KOPT-K1 (cell line): ENCODE measurements around the gene IMPDH1.

ENCODE experiments used
- H3K27ac ChIP-seq: fragments of 200-600 bp; sonication (generic); 2 replicates; pipeline ENCODE4 v1.5.1; 2016; ENCODE audit warnings: antibody characterized with exemption, mild to moderate bottlenecking, low read depth, low read length; ENCODE audit not compliant: poor library complexity, severe bottlenecking
- H3K36me3 ChIP-seq: fragments of 200-600 bp; sonication (generic); 2 replicates; pipeline ENCODE4 v1.5.1; 2017; ENCODE audit warnings: antibody characterized with exemption, mild to moderate bottlenecking, low read length, moderate library complexity; ENCODE audit not compliant: insufficient read depth
- H3K9me3 ChIP-seq: fragments of 200-600 bp; sonication (generic); 2 replicates; pipeline ENCODE4 v1.5.1; 2017; ENCODE audit warnings: antibody characterized with exemption, low read length, mild to moderate bottlenecking; ENCODE audit not compliant: insufficient read depth, poor library complexity, severe bottlenecking

Gene IMPDH1

DNA sequence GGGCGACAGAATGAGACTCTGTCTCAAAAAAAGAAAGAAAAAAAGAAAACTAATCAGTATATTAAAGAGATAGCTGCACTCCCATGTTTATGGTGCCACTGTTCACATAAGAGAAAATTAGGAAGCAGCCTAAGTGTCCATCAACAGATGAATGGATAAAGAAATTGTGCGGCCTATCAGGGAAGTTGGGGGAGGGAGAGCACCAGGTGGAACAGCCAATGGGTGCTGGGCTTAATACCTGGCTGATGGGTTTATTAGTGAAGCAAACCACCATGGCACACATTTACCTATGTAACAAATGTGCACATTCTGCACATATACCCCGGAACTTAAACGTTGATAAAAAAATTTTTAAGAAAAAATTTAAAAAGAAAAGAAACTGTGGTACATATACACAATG, 39.3 kb downstream of the IMPDH1 start:
- H3K36me3 ChIP-seq, result no peaks in the 10 kb centered on the region
- no peaks in the 10 kb centered on the region for H3K9me3 ChIP-seq
- H3K27ac ChIP-seq, result no peak overlapping the region

DNA sequence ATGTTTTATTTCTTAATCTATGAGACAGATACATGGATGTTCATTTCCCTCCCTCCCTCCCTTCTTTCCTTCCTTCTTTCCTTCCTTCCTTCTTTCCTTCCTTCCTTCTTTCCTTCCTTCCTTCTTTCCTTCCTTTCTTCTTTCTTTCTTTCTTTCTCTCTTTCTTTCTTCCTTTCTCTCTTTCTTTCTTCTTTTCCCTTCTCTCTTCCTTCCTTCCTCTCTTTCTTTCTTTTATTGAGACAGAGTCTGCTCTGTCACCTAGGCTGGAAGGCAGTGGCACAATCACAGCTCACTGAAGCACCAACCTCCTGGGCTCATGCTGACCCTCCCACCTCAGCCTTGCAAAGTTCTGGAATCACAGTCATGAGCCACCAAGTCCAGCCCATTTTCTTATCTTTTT, 42.8 kb downstream of the IMPDH1 start:
- Histone ChIP-seq H3K9me3 (no peaks in the 10 kb centered on the region), H3K27ac (no peak overlapping the region), H3K36me3 (no peaks in the 10 kb centered on the region)

DNA sequence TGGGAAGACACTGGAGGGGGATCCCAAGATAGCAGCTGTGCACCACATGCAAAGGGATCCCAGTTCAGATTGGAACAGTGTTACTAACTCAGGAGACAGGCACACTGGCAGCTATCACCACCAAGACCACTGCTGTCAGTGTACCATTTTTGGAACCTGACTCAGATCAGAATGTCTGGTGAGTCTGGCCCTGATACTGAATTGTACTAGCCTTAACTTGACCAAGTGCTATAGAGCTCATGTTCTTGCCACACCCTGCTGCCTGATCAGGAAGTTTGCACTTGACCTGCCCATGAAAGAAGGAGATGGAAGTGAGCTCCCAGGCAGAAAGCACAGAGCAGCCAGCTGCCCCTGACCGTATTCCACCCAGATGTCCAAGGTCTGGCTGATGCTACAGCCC, 43.5 kb downstream of the IMPDH1 start:
- H3K36me3 ChIP-seq, result no peaks in the 10 kb centered on the region

DNA sequence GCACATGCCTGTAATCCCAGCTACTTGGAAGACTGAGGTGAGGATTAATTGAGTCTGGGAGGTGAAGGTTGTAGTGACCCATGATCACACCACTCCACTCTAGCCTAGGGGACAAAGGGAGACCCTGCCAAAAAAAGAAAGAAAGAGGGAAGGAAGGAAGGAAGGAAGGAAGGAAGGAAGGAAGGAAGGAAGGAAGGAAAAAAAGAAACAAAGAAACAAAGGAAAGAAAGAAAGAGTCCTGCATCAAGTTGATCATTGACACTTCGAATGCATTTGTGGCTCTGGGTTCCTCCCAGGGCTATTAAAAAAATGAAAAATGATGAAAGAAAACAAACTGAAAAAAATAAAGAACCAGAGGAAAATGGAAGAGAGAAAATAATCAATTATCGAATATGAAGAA, 44.4 kb downstream of the IMPDH1 start:
- no peak overlapping the region for H3K27ac ChIP-seq
- H3K36me3 ChIP-seq, result no peaks in the 10 kb centered on the region

More for the DNA sequence above, 43.5 kb downstream of the IMPDH1 start:
- H3K9me3 ChIP-seq, result no peaks in the 10 kb centered on the region
- H3K27ac ChIP-seq, result no peak overlapping the region

DNA sequence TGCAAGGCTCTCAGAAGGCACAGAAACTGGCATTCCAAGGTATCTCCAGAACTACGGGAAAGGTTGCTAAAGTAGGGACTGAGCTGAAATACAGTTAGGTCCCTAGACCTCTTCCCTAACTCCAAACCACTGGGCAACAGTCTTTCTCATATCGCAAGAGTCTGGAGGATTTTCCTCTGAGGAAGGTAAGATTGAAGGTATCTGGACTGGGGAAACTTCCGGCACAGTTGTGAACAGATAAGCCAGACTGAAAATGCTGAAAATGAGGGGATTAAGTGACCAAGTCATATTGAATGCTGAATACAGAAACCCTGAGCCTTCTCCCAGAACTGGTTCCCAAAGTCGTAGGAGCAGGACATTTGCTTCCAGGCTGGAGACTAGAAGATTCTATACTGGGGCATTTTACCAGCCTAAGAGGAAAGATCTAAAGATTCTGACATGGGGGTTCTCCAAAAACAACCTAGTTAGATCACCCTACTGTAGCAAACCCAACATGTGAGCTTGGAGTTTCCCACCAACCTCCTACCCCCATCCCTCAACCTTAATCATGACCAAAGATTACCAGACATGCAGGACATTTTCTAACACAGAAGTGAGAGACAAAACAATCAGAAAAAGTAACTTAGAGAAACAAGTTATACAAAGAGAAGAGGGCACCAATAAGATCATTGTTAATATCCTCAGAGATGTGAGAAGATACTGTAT, 45.5 kb downstream of the IMPDH1 start:
- Histone ChIP-seq H3K36me3 (no peaks in the 10 kb centered on the region), H3K9me3 (no peaks in the 10 kb centered on the region), H3K27ac (no peak overlapping the region)

More for the DNA sequence above, 44.4 kb downstream of the IMPDH1 start:
- H3K9me3 ChIP-seq, result no peaks in the 10 kb centered on the region

DNA sequence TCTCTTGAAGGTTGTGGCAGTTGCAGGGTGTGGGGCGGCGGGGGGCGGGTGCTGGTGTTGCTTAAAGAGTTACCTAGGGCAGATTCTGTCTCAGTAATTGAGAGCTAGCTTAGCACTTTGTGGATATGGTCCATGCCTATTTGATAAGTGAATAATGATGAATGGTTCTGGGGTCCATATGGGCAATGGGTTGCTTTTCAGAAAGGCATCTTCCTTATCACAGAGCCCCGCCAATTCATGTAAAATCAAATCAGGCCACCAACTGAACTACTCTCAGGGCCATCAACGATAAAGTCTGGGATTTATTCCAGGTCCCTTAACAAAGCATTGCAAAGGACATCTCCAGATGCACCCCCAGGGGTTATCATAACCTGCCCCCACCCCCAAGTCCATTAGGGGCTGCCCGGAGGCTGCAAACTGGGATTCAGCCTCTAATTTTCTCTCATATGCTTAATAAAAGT, 46.5 kb downstream of the IMPDH1 start:
- H3K9me3 ChIP-seq, result no peaks in the 10 kb centered on the region
- no peaks in the 10 kb centered on the region for H3K36me3 ChIP-seq
- no peak overlapping the region for H3K27ac ChIP-seq

DNA sequence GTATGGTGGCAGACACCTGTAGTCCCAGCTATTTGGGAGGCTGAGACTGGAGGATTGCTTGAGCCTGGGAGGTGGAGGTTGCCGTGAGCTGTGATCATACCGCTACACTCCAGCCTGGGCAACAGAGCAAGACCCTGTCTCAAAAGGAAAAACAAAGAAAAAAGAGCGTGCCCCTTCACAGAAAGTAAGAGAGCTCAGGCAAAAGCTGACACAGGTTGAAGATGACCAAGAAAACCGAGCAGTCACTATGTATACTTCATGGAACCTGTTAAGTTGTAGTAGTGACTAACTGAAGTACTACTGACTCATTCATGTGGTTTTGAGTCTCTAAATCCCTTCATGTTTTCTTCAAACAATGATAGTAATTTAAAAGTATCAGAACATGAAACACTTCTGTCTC, 47.1 kb downstream of the IMPDH1 start:
- no peaks in the 10 kb centered on the region for H3K9me3 ChIP-seq
- H3K36me3 ChIP-seq, result no peaks in the 10 kb centered on the region
- no peak overlapping the region for H3K27ac ChIP-seq

DNA sequence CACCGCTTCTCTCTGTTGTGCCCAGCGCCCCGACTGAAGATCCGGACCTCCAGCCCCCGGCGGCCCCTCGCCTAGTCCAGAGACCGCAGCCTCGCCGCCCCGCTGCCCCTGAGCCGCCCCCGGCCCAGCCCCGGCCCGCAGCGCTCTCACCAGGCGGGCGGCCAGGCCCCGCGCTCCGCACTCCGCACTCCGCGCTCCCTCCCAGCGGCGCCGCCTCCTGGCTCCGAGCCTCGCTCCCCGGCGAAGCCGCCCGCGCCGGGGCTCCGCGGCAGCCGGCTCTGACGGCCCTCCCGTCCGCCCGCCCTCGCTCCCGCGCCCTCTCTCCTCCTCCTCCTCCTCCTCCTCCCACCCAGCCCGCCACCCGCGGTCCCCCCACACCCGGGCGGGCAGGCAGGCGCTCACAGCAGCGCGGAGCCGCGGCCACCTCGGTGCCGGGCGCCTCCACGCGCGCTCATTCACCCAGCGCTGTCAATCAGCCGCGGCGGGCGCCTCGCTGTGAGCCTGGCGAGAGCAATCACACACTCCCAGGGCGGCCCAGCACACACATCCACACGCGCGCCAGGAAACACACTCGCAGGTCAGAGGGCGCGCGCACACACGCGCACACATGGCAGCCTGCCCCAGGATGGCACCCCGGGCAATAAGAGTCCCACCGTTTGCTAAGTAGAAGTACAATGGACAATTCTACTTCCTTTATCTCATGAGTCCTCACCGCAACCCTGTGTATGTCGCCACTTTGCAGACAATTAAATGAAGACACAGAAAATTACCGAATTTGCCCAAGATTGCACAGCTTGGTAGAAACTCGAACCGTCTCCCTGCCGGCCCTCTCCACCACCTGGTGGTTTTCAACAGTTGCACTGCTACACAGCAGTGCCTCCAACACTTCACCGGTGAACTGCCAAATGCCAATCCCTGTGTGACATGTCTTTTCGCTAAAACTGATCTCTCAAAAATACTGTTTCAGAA, 48.1 kb downstream of the IMPDH1 start, which contains the start of gene PRRT4:
Gene PRRT4, minus strand, starts transcription at position 280 of the 969 bp plus-strand sequence.
- H3K27ac ChIP-seq, result no peak within 1 kb of the TSS
- H3K36me3 ChIP-seq, result no peaks in the 10 kb centered on the region
- no peaks in the 10 kb centered on the region for H3K9me3 ChIP-seq

DNA sequence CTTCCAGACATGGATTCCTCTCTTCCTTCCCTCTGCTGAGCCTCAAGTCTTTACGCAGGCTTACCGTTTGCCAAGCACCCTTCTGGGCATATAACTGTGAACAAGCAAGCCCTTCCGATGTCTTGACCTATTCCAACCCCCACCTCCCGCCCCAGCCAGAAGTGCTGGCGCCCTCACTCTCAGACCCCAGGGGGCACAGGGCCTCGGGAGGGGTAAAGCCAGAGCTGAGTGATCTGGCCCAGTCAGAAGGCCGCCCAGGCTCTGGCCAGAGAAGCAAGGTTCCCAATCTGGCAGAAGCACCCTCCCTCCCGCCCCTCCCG, 49.5 kb downstream of the IMPDH1 start:
- no peaks in the 10 kb centered on the region for H3K9me3 ChIP-seq
- no peaks in the 10 kb centered on the region for H3K36me3 ChIP-seq
- no peak overlapping the region for H3K27ac ChIP-seq

DNA sequence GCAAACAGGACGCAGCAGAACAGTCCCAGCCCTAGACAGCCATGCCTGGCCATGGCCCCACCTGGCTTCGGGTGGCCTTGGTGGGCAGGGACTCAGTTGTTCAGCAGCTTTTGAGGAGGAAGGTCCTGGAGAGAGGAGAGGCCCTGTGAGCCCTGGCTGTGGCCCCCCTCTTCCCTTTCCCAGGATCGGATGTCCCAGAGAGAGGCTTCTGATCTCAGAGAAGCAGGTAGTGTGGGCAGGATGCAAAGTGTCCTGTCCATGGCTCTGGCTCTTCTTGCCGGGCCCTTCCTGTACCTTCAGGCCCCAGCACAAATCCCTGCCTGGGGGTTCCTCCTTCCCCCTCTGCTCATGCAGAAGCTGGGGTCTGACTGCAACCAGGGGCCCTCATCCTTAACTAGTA, 49.8 kb downstream of the IMPDH1 start:
- H3K36me3 ChIP-seq, result no peaks in the 10 kb centered on the region
- no peaks in the 10 kb centered on the region for H3K9me3 ChIP-seq
- H3K27ac ChIP-seq, result no peak overlapping the region

DNA sequence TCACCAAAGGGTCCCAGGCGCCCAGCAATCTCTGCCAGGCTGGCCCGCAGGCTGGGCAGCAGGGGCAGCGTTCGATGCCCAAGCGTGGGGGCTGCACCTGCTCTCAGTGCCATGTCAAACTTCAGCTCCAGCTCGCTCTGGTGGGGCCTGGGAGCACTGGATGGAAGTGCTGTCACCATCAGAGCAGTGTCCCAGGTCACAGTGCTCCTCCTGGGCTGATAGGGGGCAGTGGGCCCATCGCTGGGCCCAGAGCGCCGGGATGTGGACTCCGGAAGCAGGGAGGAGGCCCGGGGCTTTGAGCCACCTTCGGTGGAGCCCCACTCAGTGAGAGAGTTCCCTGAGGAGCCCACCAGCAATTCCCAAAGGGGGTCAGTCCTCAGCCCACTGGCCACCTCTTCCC, 50.4 kb downstream of the IMPDH1 start:
- H3K27ac ChIP-seq, result no peak overlapping the region
- no peaks in the 10 kb centered on the region for H3K9me3 ChIP-seq
- no peaks in the 10 kb centered on the region for H3K36me3 ChIP-seq

DNA sequence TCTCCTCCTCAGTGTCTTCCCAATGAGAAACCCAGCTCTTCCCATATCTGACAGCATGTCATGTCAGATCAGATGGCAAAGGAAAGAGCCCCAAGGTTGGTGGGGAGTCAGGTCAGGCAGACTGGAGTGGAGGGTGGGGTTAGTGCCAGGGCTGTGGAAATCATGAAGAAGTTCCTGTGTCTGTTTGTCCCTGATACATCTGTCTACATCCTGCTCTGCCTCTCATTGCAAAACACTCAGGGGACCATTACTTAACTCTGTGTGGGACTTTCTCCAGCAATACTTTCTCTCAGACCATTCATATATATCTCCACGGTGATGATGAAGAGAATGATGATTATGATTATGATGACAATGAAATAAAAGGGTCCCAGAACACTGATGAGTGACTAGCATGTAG, 51.5 kb downstream of the IMPDH1 start:
- H3K36me3 ChIP-seq, result no peaks in the 10 kb centered on the region
- H3K27ac ChIP-seq, result no peak overlapping the region
- no peaks in the 10 kb centered on the region for H3K9me3 ChIP-seq

DNA sequence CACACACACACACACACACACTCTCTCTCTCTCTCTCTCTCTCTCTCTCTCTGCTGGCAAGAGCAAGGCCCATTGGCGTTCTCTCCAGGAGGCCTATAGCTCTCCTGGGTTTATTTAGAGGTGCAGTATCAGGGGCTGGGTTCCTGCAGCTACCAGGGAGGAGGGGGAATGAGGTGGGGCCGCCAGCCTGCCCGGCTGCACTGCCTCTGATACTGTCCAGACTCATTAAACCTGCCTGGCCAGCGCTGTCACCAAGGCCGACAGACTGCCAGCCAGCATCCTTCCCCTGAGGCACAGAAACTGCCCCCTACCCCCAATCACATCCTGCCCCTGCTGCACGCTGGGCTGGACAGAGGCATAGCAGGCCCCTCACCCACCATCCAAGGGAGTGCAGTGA, 52.6 kb downstream of the IMPDH1 start:
- Histone ChIP-seq H3K9me3 (no peaks in the 10 kb centered on the region), H3K27ac (no peak overlapping the region), H3K36me3 (no peaks in the 10 kb centered on the region)

DNA sequence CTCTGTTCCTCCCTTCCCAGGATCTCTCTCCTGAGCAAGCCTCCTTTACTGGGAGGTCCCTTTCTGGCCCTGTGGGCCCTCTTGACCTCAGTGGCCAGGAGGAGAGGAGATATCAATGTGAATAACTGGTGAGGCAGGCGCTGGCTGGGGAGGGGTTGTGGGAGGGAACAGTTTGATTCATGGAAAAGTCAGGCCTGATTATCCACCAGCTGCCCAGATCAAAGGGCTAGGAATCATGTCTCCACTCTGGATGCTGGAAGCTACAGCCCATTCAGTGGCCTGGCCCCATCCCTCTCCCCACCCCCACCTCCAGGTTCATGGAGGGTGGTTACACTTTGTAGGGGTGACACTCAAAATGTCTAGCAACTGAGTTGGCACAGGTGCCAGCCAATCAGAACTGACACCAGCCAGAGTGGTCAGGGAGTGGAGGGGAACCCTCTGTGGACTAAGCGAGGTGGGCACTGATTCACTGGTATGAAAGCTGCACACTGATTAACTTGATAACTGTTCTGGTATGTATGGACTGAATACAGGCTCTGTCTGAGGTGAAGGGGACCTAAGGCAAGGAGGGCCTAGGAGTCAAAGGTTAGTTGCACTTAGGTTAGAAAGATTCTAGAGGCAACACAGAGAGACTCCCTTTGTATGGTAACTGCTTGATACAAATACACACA, 53.1 kb downstream of the IMPDH1 start:
- Histone ChIP-seq H3K36me3 (no peaks in the 10 kb centered on the region), H3K9me3 (no peaks in the 10 kb centered on the region), H3K27ac (no peak overlapping the region)

DNA sequence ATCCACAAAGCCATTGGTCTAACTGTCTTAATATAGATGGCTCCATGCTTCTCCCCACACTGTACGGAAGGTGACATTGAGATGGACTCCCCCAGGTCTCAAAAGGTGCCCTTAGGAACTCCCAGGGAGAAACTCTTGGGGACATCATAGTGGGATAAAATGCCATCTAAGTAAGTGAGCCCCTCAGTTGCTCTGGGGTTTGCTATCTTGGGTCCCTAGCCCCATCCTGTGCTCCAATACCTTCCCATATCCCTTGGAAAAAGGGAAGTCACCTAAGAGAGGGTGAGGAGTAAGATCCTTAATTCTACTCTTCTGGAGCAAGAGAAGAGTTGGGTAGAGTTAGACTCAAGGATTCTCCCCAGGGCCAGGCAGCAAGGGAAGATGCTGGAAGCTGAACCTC, 56.2 kb downstream of the IMPDH1 start:
- Histone ChIP-seq H3K9me3 (no peaks in the 10 kb centered on the region), H3K27ac (no peak overlapping the region), H3K36me3 (no peaks in the 10 kb centered on the region)
